ENCODE measurements around the gene DPP7. TPM values are rescaled to one million over a fixed set of nuclear protein-coding genes. Genes with fewer than 3 reads are reported as not detected.

DPP7 gene
- total RNA-seq, 1 donor from 2014 or later: 86.7 TPM

GRCh38 chr9:137107312-137107921 is 7.1 kb downstream of the DPP7 start:
- H3K4me1 Mint-ChIP-seq (ENCODE audit: unreplicated experiment): no peaks in the 10 kb centered on the region
- TF ChIP-seq, protein P1, sequence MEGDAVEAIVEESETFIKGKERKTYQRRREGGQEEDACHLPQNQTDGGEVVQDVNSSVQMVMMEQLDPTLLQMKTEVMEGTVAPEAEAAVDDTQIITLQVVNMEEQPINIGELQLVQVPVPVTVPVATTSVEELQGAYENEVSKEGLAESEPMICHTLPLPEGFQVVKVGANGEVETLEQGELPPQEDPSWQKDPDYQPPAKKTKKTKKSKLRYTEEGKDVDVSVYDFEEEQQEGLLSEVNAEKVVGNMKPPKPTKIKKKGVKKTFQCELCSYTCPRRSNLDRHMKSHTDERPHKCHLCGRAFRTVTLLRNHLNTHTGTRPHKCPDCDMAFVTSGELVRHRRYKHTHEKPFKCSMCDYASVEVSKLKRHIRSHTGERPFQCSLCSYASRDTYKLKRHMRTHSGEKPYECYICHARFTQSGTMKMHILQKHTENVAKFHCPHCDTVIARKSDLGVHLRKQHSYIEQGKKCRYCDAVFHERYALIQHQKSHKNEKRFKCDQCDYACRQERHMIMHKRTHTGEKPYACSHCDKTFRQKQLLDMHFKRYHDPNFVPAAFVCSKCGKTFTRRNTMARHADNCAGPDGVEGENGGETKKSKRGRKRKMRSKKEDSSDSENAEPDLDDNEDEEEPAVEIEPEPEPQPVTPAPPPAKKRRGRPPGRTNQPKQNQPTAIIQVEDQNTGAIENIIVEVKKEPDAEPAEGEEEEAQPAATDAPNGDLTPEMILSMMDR (conservative IDR thresholded peaks at IDR 0.05): no peak
- H3K9me3 Mint-ChIP-seq: no peaks in the 10 kb centered on the region
- peaks cover 7% of the 10 kb centered on the region for H3K36me3 Mint-ChIP-seq
- H3K27ac Mint-ChIP-seq: no peak overlapping the region
- DNase-seq (ENCODE audit: extremely low spot score, unreplicated experiment): no peak
- no peaks in the 10 kb centered on the region for H3K27me3 Mint-ChIP-seq
- H3K4me3 Mint-ChIP-seq: no peak overlapping the region

GRCh38 chr9:137106662-137107250 is 7.8 kb downstream of the DPP7 start:
- H3K36me3 Mint-ChIP-seq: peaks cover 7% of the 10 kb centered on the region
- DNase-seq (ENCODE audit: extremely low spot score, unreplicated experiment): no peak
- TF ChIP-seq, protein P1 (conservative IDR thresholded peaks at IDR 0.05): no peak
- no peak overlapping the region for H3K4me3 Mint-ChIP-seq
- H3K27me3 Mint-ChIP-seq: no peaks in the 10 kb centered on the region
- no peaks in the 10 kb centered on the region for H3K9me3 Mint-ChIP-seq
- no peak overlapping the region for H3K27ac Mint-ChIP-seq
- H3K4me1 Mint-ChIP-seq (ENCODE audit: unreplicated experiment): no peaks in the 10 kb centered on the region

- H3K4me3 Mint-ChIP-seq: no peak overlapping the region
- no peaks in the 10 kb centered on the region for H3K9me3 Mint-ChIP-seq
- H3K36me3 Mint-ChIP-seq: peaks cover 7% of the 10 kb centered on the region
- TF ChIP-seq, protein P1 (conservative IDR thresholded peaks at IDR 0.05): no peak
- H3K4me1 Mint-ChIP-seq (ENCODE audit: unreplicated experiment): no peaks in the 10 kb centered on the region
- H3K27ac Mint-ChIP-seq: no peak overlapping the region
- H3K27me3 Mint-ChIP-seq: no peaks in the 10 kb centered on the region
- DNase-seq (ENCODE audit: extremely low spot score, unreplicated experiment): no peak
These were observed 8.5 kb downstream of the DPP7 start for GRCh38 chr9:137105814-137106661.

DNA sequence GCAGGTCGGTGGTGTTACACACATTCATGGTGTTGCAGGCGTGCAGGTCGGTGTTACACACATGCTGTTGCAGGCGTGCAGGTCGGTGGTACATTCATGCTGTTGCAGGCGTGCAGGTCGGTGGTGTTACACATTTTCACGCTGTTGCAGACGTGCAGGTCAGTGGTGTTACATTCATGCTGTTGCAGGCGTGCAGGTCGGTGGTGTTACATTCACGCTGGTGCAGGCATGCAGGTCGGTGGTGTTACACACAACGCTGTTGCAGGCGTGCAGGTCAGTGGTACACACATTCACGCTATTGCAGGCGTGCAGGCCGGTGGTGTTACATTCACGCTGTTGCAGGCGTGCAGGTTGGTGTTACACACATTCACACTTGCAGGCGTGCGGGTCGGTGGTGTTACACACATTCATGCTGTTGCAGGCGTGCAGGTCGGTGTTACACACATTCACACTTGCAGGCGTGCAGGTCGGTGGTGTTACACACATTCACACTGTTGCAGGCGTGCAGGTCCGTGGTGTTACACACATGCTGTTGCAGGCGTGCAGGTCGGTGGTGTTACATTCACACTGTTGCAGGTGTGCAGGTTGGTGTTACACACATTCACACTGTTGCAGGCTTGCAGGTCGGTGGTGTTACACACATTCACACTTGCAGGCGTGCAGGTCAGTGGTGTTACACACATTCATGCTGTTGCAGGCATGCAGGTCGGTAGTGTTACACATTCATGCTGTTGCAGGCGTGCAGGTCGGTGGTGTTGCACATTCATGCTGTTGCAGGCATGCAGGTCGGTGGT is 11.1 kb downstream of the DPP7 start:
- no peak for DNase-seq (ENCODE audit: extremely low spot score, unreplicated experiment)
- Mint-ChIP-seq H3K36me3 (peaks cover 12% of the 10 kb centered on the region), H3K4me3 (no peak overlapping the region), H3K9me3 (no peaks in the 10 kb centered on the region), H3K27ac (no peak overlapping the region), H3K4me1 (ENCODE audit: unreplicated experiment) (no peaks in the 10 kb centered on the region), H3K27me3 (no peaks in the 10 kb centered on the region)
- TF ChIP-seq, protein P1 (conservative IDR thresholded peaks at IDR 0.05): no peak

GRCh38 chr9:137099231-137099630 is 15.3 kb downstream of the DPP7 start:
- H3K9me3 Mint-ChIP-seq: no peaks in the 10 kb centered on the region
- peaks cover 12% of the 10 kb centered on the region for H3K36me3 Mint-ChIP-seq
- H3K4me1 Mint-ChIP-seq (ENCODE audit: unreplicated experiment): no peaks in the 10 kb centered on the region
- no peak for DNase-seq (ENCODE audit: extremely low spot score, unreplicated experiment)
- TF ChIP-seq, protein P1 (conservative IDR thresholded peaks at IDR 0.05): no peak
- H3K27me3 Mint-ChIP-seq: no peaks in the 10 kb centered on the region
- H3K27ac Mint-ChIP-seq: no peak overlapping the region
- no peak overlapping the region for H3K4me3 Mint-ChIP-seq
